Esophagus squamous epithelium (tissue), 4 donors: ENCODE results near the gene NDUFB7.

Source experiments
- CTCF ChIP-seq, 6 experiments: fragments of 450-650 bp in 4 of 6; fragments of 200-600 bp in 2 of 6; sonication (generic) in 2 of 6; IDR thresholded peaks; one replicate each; pipeline ENCODE4 v1.5.1; 2016 to 2019; ENCODE audit warnings: antibody characterized with exemption in 6 of 6, mild to moderate bottlenecking in 4 of 6, moderate library complexity in 4 of 6
- POLR2A ChIP-seq, 4 donors: fragments of 450-650 bp; IDR thresholded peaks; one replicate each; pipeline ENCODE4 v1.6.1; 2017; ENCODE audit warnings: antibody characterized with exemption in 4 of 4, mild to moderate bottlenecking in 4 of 4, moderate library complexity in 3 of 4

DNA sequence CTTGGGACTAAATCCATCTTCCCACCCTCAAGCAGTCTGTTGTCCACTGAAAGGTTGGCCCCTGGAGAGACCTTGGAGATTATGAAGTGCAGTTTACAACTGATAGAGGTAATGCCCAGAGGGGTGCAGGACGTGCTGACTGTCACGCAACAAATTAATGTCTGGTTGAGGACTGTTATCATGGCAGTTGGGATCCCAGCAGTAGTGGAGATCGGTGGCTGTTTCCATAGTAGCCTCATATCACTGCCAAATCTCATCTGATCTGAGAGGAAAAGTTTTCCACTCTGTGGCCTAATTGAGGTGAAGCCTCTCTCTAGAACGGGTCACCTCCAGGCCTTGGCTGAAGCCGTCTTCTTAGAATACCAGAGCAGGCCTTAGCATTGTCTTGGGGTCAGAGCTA lies 38.4 kb downstream of the NDUFB7 start:
- TF ChIP-seq POLR2A (IDR thresholded peaks at IDR 0.05) (no peak), CTCF (IDR thresholded peaks at IDR 0.05) (no peak)
